ENCODE measurements around the gene COQ8A.

Gene COQ8A

DNA sequence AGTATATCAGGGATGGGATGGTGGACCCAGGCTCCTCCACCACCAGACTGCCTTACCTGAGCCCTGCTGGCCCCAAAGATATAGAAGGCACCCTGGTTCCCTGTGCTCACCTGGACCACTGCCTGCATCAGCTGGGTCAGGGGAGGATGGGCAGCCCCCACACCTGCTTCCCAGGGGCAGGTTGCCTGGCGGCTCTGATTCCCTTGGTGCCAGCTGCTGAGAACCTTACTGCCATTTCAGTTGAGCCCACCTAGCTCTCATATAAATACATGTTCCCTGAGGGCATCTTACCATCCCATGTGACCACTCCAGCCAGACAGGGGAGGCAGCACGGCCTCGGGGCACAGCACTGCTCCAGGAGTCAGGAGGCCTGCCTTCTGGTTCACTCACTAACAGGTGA is 45.3 kb upstream of the COQ8A start:
- TF ChIP-seq, protein P1, sequence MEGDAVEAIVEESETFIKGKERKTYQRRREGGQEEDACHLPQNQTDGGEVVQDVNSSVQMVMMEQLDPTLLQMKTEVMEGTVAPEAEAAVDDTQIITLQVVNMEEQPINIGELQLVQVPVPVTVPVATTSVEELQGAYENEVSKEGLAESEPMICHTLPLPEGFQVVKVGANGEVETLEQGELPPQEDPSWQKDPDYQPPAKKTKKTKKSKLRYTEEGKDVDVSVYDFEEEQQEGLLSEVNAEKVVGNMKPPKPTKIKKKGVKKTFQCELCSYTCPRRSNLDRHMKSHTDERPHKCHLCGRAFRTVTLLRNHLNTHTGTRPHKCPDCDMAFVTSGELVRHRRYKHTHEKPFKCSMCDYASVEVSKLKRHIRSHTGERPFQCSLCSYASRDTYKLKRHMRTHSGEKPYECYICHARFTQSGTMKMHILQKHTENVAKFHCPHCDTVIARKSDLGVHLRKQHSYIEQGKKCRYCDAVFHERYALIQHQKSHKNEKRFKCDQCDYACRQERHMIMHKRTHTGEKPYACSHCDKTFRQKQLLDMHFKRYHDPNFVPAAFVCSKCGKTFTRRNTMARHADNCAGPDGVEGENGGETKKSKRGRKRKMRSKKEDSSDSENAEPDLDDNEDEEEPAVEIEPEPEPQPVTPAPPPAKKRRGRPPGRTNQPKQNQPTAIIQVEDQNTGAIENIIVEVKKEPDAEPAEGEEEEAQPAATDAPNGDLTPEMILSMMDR (IDR thresholded peaks at IDR 0.05; ENCODE audit: low read length) = no peak
- no peak for TF ChIP-seq EZH2 (IDR thresholded peaks at IDR 0.05; ENCODE audit: borderline replicate concordance, low read length)
- Histone ChIP-seq H3K27me3 (ENCODE audit: insufficient read depth, low read length) (no peaks in the 10 kb centered on the region; the same call in 1 of the 2 replicates), H3K4me3 (ENCODE audit: low read depth, low read length, poor library complexity, severe bottlenecking) (no peak overlapping the region), H4K20me1 (ENCODE audit: insufficient read depth, low read length) (no peaks in the 10 kb centered on the region), H3K9me3 (ENCODE audit: low read length) (no peaks in the 10 kb centered on the region), H3K9ac (ENCODE audit: low read length) (no peak overlapping the region), H3K9me2 (ENCODE audit: low read depth, low read length) (no peaks in the 10 kb centered on the region), H2AFZ (ENCODE audit: low read length) (no peak overlapping the region), H3K36me3 (ENCODE audit: insufficient read depth, low read length) (no peaks in the 10 kb centered on the region), H3F3A (ENCODE audit: insufficient read depth, low read length) (no peaks in the 10 kb centered on the region), H3K27ac (ENCODE audit: low read depth, low read length, poor library complexity, severe bottlenecking) (no peak overlapping the region), H3K79me2 (ENCODE audit: insufficient read depth, low read length) (no peaks in the 10 kb centered on the region), H3K4me1 (ENCODE audit: insufficient read depth, low read length, severe bottlenecking) (no peaks in the 10 kb centered on the region), H3K4me2 (ENCODE audit: low read length) (no peak overlapping the region)

DNA sequence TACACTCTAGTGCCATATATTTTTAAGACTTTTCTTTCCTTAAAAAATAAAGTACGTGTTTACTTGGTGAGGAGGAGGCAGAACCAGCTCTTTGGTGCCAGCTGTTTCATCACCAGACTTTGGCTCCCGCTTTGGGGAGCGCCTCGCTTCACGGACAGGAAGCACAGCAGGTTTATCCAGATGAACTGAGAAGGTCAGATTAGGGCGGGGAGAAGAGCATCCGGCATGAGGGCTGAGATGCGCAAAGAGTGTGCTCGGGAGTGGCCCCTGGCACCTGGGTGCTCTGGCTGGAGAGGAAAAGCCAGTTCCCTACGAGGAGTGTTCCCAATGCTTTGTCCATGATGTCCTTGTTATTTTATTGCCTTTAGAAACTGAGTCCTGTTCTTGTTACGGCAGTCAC is 44.5 kb upstream of the COQ8A start:
- no peaks in the 10 kb centered on the region for H3F3A ChIP-seq (ENCODE audit: insufficient read depth, low read length)
- H3K79me2 ChIP-seq (ENCODE audit: insufficient read depth, low read length) = no peaks in the 10 kb centered on the region
- H4K20me1 ChIP-seq (ENCODE audit: insufficient read depth, low read length) = no peaks in the 10 kb centered on the region
- no peak overlapping the region for H3K4me2 ChIP-seq (ENCODE audit: low read length)
- H3K9me2 ChIP-seq (ENCODE audit: low read depth, low read length) = no peaks in the 10 kb centered on the region
- H3K9me3 ChIP-seq (ENCODE audit: low read length) = no peaks in the 10 kb centered on the region
- H3K27ac ChIP-seq (ENCODE audit: low read depth, low read length, poor library complexity, severe bottlenecking) = no peak overlapping the region
- no peak overlapping the region for H2AFZ ChIP-seq (ENCODE audit: low read length)
- no peaks in the 10 kb centered on the region; the same call in 1 of the 2 replicates for H3K27me3 ChIP-seq (ENCODE audit: insufficient read depth, low read length)
- H3K9ac ChIP-seq (ENCODE audit: low read length) = no peak overlapping the region
- no peaks in the 10 kb centered on the region for H3K4me1 ChIP-seq (ENCODE audit: insufficient read depth, low read length, severe bottlenecking)
- TF ChIP-seq EZH2 (IDR thresholded peaks at IDR 0.05; ENCODE audit: borderline replicate concordance, low read length) = no peak
- TF ChIP-seq, protein P1 (IDR thresholded peaks at IDR 0.05; ENCODE audit: low read length) = no peak
- H3K36me3 ChIP-seq (ENCODE audit: insufficient read depth, low read length) = no peaks in the 10 kb centered on the region
- no peak overlapping the region for H3K4me3 ChIP-seq (ENCODE audit: low read depth, low read length, poor library complexity, severe bottlenecking)

- H3K4me1 ChIP-seq (ENCODE audit: insufficient read depth, low read length, severe bottlenecking) = no peaks in the 10 kb centered on the region
- no peak overlapping the region for H3K27ac ChIP-seq (ENCODE audit: low read depth, low read length, poor library complexity, severe bottlenecking)
- H3K4me2 ChIP-seq (ENCODE audit: low read length) = no peak overlapping the region
- H3K9me3 ChIP-seq (ENCODE audit: low read length) = no peaks in the 10 kb centered on the region
- H3K79me2 ChIP-seq (ENCODE audit: insufficient read depth, low read length) = no peaks in the 10 kb centered on the region
- H3K27me3 ChIP-seq (ENCODE audit: insufficient read depth, low read length) = no peaks in the 10 kb centered on the region; the same call in 1 of the 2 replicates
- no peaks in the 10 kb centered on the region for H3K9me2 ChIP-seq (ENCODE audit: low read depth, low read length)
- TF ChIP-seq, protein P1 (IDR thresholded peaks at IDR 0.05; ENCODE audit: low read length) = no peak
- no peak for TF ChIP-seq EZH2 (IDR thresholded peaks at IDR 0.05; ENCODE audit: borderline replicate concordance, low read length)
- H2AFZ ChIP-seq (ENCODE audit: low read length) = no peak overlapping the region
- no peaks in the 10 kb centered on the region for H4K20me1 ChIP-seq (ENCODE audit: insufficient read depth, low read length)
- H3K36me3 ChIP-seq (ENCODE audit: insufficient read depth, low read length) = no peaks in the 10 kb centered on the region
- H3K4me3 ChIP-seq (ENCODE audit: low read depth, low read length, poor library complexity, severe bottlenecking) = no peak overlapping the region
- H3K9ac ChIP-seq (ENCODE audit: low read length) = no peak overlapping the region
- H3F3A ChIP-seq (ENCODE audit: insufficient read depth, low read length) = no peaks in the 10 kb centered on the region
Measured at GRCh38 chr1:226898246-226898645, 41.8 kb upstream of the COQ8A start.

All from OCI-LY1 (cell line).